DOHH2 (cell line): ENCODE results near the gene RTP3.

Experiments used
- CTCF ChIP-seq: fragments of 200-600 bp; sonication (generic); IDR thresholded peaks from one replicate; pipeline ENCODE4 v1.5.1; 2014; ENCODE audit warnings: antibody characterized with exemption, mild to moderate bottlenecking, low read depth, low read length; ENCODE audit not compliant: poor library complexity, severe bottlenecking
- EZH2phosphoT487 ChIP-seq: fragments of 200-600 bp; sonication (generic); IDR thresholded peaks from 2 replicates; pipeline ENCODE4 v1.6.1; 2017; ENCODE audit warnings: borderline replicate concordance, mild to moderate bottlenecking, antibody characterized with exemption, low read length, moderate library complexity, mixed read lengths

DNA sequence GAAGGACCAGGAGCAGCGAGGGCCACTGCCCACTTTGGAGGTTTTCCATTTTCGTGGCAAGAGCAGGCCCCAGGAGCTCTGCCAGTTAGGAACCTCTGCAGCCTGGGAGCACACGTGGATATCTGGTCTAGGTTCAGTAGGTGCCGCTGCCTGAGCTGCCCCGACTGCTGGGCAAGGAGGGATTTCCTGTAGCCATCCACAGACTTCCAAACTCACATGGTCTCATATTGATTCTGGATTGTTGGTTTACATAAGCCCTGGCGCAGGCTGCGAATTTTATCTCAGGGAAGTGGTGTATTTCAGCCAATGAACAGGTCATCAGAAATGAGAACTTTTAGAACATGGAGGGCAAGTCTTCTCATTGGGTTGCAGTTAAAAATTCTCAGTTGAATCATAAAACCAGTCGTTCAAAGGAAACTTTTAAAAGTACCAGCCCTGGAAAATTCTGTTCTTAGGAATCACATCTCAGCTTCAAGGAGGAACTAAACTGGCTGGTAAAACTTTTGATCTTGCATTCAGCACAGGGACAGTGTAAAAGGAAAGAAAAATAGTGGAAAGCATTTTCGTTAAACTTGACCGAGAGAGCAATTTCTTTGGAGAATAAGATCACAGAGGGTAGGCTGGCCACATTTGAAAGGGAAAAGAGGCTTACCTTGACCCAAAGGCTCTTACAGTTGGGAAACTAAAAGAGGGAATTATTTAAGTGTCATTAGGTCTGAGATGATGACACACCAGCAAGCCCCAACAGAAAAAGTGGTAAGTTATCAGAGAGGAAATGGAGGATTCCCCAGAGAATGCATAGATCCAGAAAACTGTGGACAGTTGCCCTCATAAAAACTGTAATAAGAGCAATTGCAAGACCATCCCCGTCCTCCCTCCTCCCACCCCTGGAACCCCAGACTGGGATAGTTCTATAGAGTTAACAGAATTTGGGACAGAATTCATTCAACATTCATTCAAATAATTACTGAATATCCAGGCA, 6.4 kb upstream of the RTP3 start:
- TF ChIP-seq CTCF (no peak), EZH2phosphoT487 (no peak)
